ENCODE results near the gene DYRK1A. TPM values are rescaled to one million over a fixed set of nuclear protein-coding genes. Genes with fewer than 3 reads are reported as not detected.
A peak's percentile ranks its signal among the peaks of the same experiment; 100 is the strongest.

Gene DYRK1A
- polyA plus RNA-seq, 2 donors = 14.2 to 18.5 TPM

DNA sequence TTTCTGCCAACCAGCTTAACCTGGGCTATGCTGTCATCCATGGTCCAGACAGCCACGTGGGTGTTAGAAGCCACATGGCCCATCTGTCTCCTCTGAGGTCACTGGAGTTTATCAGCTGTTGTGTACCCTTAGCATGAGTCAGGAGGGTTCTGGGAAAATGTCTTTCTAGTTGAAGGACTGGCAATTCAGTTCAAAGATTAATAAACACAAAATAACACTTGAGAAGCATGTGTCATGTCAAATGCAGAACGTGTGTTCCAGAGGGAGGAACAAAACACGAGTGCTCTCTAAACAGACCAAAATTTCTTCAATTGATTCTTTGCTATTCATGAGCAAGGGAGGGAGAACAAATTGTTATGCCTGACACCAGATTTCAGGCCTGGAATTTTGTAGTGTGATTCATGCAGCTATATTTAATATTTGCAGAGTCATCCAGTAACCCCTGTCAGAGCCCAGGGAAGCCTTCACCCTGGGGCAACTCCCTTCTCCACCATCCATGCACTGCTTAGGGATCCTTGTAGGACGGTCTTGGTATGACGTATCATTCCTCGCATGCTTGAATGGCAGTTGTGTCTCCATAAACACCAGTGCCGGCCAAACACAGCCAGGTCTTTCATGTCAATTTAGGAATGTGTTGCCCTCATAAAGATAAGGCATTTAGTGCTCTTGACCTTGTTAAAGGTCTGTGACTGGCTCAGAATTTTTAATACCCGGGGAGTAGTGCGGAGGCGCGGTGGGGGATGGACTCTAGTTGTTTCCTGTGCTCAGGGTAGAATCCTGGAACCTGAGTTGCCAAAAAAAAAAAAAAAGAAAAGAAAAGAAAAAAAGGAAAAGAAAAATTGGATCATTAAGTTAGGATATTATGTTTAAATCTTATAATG lies 27.7 kb upstream of the DYRK1A start:
- Histone ChIP-seq H3K4me3 (ENCODE audit: low read depth in 1 of 2, low read length in 2 of 2) (no peak overlapping the region), H3K4me1 (ENCODE audit: control insufficient read depth in 2 of 2, insufficient read depth in 2 of 2, low read length in 1 of 2) (peaks cover 0 to 2% of the 10 kb centered on the region in 2 donors), H3K9me3 (ENCODE audit: control insufficient read depth in 2 of 2, insufficient read depth in 1 of 2, low read depth in 1 of 2, low read length in 1 of 2) (no peaks in the 10 kb centered on the region), H3K27ac (ENCODE audit: low read depth in 2 of 2, low read length in 1 of 2) (peak overlapping the region; percentile 40 to 63), H3K36me3 (ENCODE audit: control insufficient read depth in 2 of 2, insufficient read depth in 2 of 2, low read length in 1 of 2) (no peaks in the 10 kb centered on the region), H3K27me3 (ENCODE audit: control insufficient read depth in 1 of 2, insufficient read depth in 2 of 2, low read length in 2 of 2) (no peaks in the 10 kb centered on the region)
- WGBS, 2 donors = 44 to 49% methylated on average over 11 of the region's 11 CpGs

DNA sequence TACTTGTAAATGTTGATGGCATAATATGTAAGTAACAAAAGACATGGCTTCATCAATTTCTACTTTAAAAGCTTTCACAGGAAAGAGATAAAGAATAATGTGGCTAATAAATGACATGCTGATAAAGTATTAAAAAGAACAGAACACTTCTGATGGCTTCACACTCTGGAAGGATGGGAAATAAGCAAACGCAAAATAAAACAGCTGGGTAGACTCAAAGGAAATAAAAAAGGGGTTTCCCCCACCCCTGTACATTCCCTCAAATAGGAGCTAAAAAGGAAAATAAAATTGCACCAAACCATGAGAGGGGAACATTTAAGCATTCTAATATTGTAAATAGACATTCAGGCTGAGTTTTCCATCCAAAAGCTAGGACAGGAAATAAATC lies 27.0 kb upstream of the DYRK1A start:
- Histone ChIP-seq H3K4me1 (ENCODE audit: control insufficient read depth in 2 of 2, insufficient read depth in 2 of 2, low read length in 1 of 2) (peaks cover 0 to 2% of the 10 kb centered on the region in 2 donors), H3K27me3 (ENCODE audit: control insufficient read depth in 1 of 2, insufficient read depth in 2 of 2, low read length in 2 of 2) (no peaks in the 10 kb centered on the region), H3K36me3 (ENCODE audit: control insufficient read depth in 2 of 2, insufficient read depth in 2 of 2, low read length in 1 of 2) (no peaks in the 10 kb centered on the region), H3K27ac (ENCODE audit: low read depth in 2 of 2, low read length in 1 of 2) (no peak overlapping the region), H3K4me3 (ENCODE audit: low read depth in 1 of 2, low read length in 2 of 2) (no peak overlapping the region), H3K9me3 (ENCODE audit: control insufficient read depth in 2 of 2, insufficient read depth in 1 of 2, low read depth in 1 of 2, low read length in 1 of 2) (no peaks in the 10 kb centered on the region)
- 43 to 58% methylated on average over 1 of the region's 1 CpG for WGBS, 2 donors

DNA sequence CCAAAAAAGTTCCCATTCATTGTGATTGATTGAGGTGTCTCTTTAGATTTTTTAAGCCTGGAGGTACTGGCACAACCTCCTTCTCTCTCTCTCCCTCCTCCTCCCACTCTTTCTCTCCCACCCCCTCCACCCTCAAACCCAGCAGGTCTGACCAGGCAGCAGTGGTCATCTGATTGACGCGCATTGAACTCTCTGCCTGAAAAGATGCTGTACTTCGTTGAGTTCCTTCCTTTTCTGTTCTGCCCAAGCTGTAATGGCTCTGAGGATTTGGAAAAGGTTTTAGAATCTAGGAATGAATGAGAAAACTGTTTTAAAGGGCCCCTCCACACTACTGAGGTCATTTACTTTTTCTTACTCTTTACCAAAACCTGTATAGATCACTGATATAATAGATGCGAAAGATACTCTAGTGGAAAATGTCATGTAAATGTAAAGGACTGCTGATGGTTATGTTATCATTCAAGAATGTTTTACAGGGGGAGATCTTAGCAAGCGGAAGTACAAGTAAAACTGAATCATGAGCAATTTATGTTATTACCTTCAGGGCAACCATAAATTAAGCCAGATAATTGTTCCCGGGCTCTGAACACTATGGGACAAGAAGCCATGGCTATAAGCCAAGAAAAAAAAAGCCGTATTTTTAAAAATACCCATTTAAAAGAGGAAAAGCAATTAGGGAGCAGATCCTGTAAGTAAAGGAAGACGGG lies 25.2 kb upstream of the DYRK1A start:
- 46 to 56% methylated on average over 8 of the region's 8 CpGs for WGBS, 2 donors
- Histone ChIP-seq H3K27me3 (ENCODE audit: control insufficient read depth in 1 of 2, insufficient read depth in 2 of 2, low read length in 2 of 2) (no peaks in the 10 kb centered on the region), H3K9me3 (ENCODE audit: control insufficient read depth in 2 of 2, insufficient read depth in 1 of 2, low read depth in 1 of 2, low read length in 1 of 2) (no peaks in the 10 kb centered on the region), H3K4me3 (ENCODE audit: low read depth in 1 of 2, low read length in 2 of 2) (no peak overlapping the region), H3K4me1 (ENCODE audit: control insufficient read depth in 2 of 2, insufficient read depth in 2 of 2, low read length in 1 of 2) (peaks cover 0 to 2% of the 10 kb centered on the region in 2 donors), H3K36me3 (ENCODE audit: control insufficient read depth in 2 of 2, insufficient read depth in 2 of 2, low read length in 1 of 2) (no peaks in the 10 kb centered on the region), H3K27ac (ENCODE audit: low read depth in 2 of 2, low read length in 1 of 2) (no peak overlapping the region)

DNA sequence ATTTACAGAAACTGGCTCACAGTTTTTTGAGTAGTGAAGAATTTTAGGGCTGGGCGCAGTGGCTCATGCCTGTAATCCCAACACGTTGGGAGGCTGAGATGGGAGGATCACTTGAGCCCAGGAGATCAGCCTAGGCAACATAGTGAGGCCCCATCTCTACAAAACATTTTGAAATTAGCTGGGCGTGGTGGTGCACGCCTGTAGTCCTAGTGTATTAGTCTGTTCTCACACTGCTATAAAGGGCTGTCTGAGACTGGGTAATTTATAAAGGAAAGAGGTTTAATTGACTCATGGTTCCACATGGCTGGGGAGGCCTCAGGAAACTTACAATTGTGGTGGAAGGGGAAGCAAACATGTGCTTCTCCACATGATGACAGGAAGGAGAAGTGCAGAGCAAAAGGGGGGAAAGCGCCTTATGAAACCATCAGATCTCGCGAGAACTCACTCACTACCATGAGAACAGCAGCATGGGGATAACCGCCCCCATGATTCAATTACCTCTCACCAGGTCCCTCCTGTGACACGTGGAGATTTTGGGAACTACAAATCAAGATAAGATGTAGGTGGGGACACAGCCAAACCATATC lies 24.4 kb upstream of the DYRK1A start:
- no peak overlapping the region for H3K4me3 ChIP-seq (ENCODE audit: low read depth in 1 of 2, low read length in 2 of 2)
- no peaks in the 10 kb centered on the region for H3K9me3 ChIP-seq (ENCODE audit: control insufficient read depth in 2 of 2, insufficient read depth in 1 of 2, low read depth in 1 of 2, low read length in 1 of 2)
- no peaks in the 10 kb centered on the region for H3K27me3 ChIP-seq (ENCODE audit: control insufficient read depth in 1 of 2, insufficient read depth in 2 of 2, low read length in 2 of 2)
- peaks cover 0 to 2% of the 10 kb centered on the region in 2 donors for H3K4me1 ChIP-seq (ENCODE audit: control insufficient read depth in 2 of 2, insufficient read depth in 2 of 2, low read length in 1 of 2)
- WGBS, 2 donors = 77 to 81% methylated on average over 9 of the region's 9 CpGs
- H3K36me3 ChIP-seq (ENCODE audit: control insufficient read depth in 2 of 2, insufficient read depth in 2 of 2, low read length in 1 of 2) = no peaks in the 10 kb centered on the region
- H3K27ac ChIP-seq (ENCODE audit: low read depth in 2 of 2, low read length in 1 of 2) = no peak overlapping the region

DNA sequence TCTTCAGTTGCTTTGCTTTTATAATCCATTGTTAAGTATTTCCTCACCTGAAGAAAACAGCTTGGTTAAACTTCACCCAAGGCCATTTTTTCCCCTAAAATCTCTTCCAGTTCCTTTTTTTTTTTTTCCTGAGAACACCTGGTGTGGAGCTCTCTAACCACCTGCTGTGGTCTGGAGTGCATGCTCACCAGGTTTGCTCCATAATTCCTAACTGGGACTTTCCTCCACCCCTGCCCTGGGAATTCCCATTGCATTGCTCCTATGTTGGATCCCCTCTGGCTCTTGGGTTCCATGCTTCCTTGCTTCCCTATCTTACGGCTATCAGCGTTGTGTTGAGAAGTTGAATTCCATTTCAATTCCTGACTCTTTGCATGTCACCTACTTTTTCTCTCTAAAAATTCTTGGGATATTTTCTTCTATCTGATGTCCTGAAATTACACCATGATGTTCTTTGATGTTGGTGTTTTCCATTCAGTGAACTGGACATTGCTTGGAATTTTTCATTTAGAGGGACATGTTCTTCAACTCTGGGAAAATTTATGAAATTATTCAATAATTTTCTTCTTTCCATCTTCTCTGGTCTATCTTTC lies 19.6 kb upstream of the DYRK1A start:
- Histone ChIP-seq H3K27me3 (ENCODE audit: control insufficient read depth in 1 of 2, insufficient read depth in 2 of 2, low read length in 2 of 2) (no peaks in the 10 kb centered on the region), H3K9me3 (ENCODE audit: control insufficient read depth in 2 of 2, insufficient read depth in 1 of 2, low read depth in 1 of 2, low read length in 1 of 2) (no peaks in the 10 kb centered on the region), H3K4me3 (ENCODE audit: low read depth in 1 of 2, low read length in 2 of 2) (no peak overlapping the region), H3K4me1 (ENCODE audit: control insufficient read depth in 2 of 2, insufficient read depth in 2 of 2, low read length in 1 of 2) (no peaks in the 10 kb centered on the region), H3K27ac (ENCODE audit: low read depth in 2 of 2, low read length in 1 of 2) (no peak overlapping the region), H3K36me3 (ENCODE audit: control insufficient read depth in 2 of 2, insufficient read depth in 2 of 2, low read length in 1 of 2) (no peaks in the 10 kb centered on the region)
- WGBS, 2 donors = 88 to 96% methylated on average over 2 of the region's 2 CpGs

DNA sequence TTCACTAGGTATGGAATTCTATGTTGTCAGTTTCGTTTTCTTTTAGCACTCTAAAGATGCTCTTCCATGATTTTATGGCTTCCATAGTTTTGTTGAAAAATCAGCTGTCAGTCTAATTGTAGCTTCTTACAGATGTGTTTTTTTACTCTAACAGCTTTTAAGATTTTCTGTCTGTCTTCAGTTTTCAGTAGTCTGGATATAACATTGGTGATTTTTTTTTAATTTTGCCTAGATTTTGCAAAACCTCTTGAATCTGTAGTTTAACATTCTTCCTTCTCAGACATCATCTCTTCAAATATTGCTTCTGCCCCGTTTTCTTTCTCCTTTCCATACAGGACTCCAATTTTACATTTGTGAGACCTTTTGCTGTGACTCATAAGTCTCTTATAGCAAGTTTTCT lies 17.9 kb upstream of the DYRK1A start:
- 68 to 73% methylated on average over 2 of the region's 2 CpGs for WGBS, 2 donors
- H3K4me1 ChIP-seq (ENCODE audit: control insufficient read depth in 2 of 2, insufficient read depth in 2 of 2, low read length in 1 of 2) = no peaks in the 10 kb centered on the region
- no peak overlapping the region for H3K4me3 ChIP-seq (ENCODE audit: low read depth in 1 of 2, low read length in 2 of 2)
- no peaks in the 10 kb centered on the region for H3K9me3 ChIP-seq (ENCODE audit: control insufficient read depth in 2 of 2, insufficient read depth in 1 of 2, low read depth in 1 of 2, low read length in 1 of 2)
- no peaks in the 10 kb centered on the region for H3K36me3 ChIP-seq (ENCODE audit: control insufficient read depth in 2 of 2, insufficient read depth in 2 of 2, low read length in 1 of 2)
- no peaks in the 10 kb centered on the region for H3K27me3 ChIP-seq (ENCODE audit: control insufficient read depth in 1 of 2, insufficient read depth in 2 of 2, low read length in 2 of 2)
- no peak overlapping the region for H3K27ac ChIP-seq (ENCODE audit: low read depth in 2 of 2, low read length in 1 of 2)

DNA sequence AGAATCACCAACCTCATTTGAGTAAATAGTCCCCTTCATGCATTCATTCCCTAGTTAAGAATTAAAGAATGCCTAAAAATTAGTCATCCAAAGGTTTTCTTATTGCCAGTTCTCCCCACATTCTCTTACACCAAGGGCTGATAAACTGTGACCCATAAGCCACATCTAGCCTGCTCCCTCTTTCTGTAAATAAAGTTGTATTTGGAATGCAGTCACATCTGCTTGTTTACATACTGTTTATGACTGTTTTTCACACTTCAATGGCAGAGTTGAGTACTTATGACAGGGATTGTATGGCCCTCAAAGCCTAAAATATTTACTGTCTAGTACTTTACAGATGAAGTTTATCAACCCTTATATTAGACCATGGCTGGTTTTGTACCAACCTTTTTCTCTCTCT lies 16.1 kb upstream of the DYRK1A start:
- no peaks in the 10 kb centered on the region for H3K9me3 ChIP-seq (ENCODE audit: control insufficient read depth in 2 of 2, insufficient read depth in 1 of 2, low read depth in 1 of 2, low read length in 1 of 2)
- no peak overlapping the region for H3K4me3 ChIP-seq (ENCODE audit: low read depth in 1 of 2, low read length in 2 of 2)
- peak overlapping the region in 1 of 2 donors; percentile 67 for H3K27ac ChIP-seq (ENCODE audit: low read depth in 2 of 2, low read length in 1 of 2)
- no peaks in the 10 kb centered on the region for H3K4me1 ChIP-seq (ENCODE audit: control insufficient read depth in 2 of 2, insufficient read depth in 2 of 2, low read length in 1 of 2)
- H3K27me3 ChIP-seq (ENCODE audit: control insufficient read depth in 1 of 2, insufficient read depth in 2 of 2, low read length in 2 of 2) = no peaks in the 10 kb centered on the region
- no peaks in the 10 kb centered on the region for H3K36me3 ChIP-seq (ENCODE audit: control insufficient read depth in 2 of 2, insufficient read depth in 2 of 2, low read length in 1 of 2)

DNA sequence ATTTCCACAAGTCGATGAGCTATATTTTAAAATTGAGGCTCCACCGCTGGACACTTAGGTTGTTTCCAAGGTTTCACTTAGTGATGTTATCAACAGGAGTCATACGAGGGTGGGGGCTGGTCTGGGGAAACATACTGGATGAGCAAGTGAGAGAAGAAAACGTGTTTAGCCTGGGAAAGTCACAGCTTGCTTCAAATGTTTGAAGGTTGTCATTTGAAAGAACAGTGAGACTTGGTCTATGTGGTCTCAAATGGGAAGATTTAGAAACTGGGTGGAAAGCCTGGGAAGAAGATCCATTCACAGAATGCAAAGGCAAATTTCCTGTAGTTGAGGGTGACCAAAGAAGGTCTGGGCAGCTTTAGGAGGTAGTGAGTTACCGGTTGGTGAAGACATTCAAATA lies 9.9 kb upstream of the DYRK1A start:
- no peak overlapping the region for H3K27ac ChIP-seq (ENCODE audit: low read depth in 2 of 2, low read length in 1 of 2)
- no peak overlapping the region for H3K4me3 ChIP-seq (ENCODE audit: low read depth in 1 of 2, low read length in 2 of 2)
- WGBS, 2 donors = 73 to 80% methylated on average over 5 of the region's 5 CpGs
- no peaks in the 10 kb centered on the region for H3K4me1 ChIP-seq (ENCODE audit: control insufficient read depth in 2 of 2, insufficient read depth in 2 of 2, low read length in 1 of 2)
- H3K36me3 ChIP-seq (ENCODE audit: control insufficient read depth in 2 of 2, insufficient read depth in 2 of 2, low read length in 1 of 2) = no peaks in the 10 kb centered on the region
- no peaks in the 10 kb centered on the region for H3K27me3 ChIP-seq (ENCODE audit: control insufficient read depth in 1 of 2, insufficient read depth in 2 of 2, low read length in 2 of 2)
- no peaks in the 10 kb centered on the region for H3K9me3 ChIP-seq (ENCODE audit: control insufficient read depth in 2 of 2, insufficient read depth in 1 of 2, low read depth in 1 of 2, low read length in 1 of 2)

DNA sequence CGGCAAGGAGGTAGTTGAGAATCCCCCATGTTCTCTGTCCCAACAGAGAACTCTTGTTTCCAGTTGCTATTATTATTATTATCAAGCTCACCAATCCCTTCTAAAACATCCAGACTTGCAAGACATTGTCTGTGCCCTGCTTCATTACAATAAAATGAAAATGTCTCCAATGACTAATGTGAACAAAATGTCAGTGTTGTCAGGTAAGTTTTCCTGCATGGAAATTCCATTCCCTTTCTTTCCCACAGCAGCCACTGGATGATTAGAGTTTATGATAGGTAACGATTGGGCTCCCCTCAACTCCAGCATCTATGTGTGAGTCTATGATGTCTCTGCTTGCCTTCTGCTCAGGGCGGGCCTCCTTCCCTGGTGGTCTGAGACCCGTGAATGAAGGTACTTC lies 8.9 kb upstream of the DYRK1A start:
- H3K27me3 ChIP-seq (ENCODE audit: control insufficient read depth in 1 of 2, insufficient read depth in 2 of 2, low read length in 2 of 2) = no peaks in the 10 kb centered on the region
- H3K4me1 ChIP-seq (ENCODE audit: control insufficient read depth in 2 of 2, insufficient read depth in 2 of 2, low read length in 1 of 2) = no peaks in the 10 kb centered on the region
- no peak overlapping the region for H3K27ac ChIP-seq (ENCODE audit: low read depth in 2 of 2, low read length in 1 of 2)
- 65 to 67% methylated on average over 4 of the region's 4 CpGs for WGBS, 2 donors
- no peak overlapping the region for H3K4me3 ChIP-seq (ENCODE audit: low read depth in 1 of 2, low read length in 2 of 2)
- no peaks in the 10 kb centered on the region for H3K9me3 ChIP-seq (ENCODE audit: control insufficient read depth in 2 of 2, insufficient read depth in 1 of 2, low read depth in 1 of 2, low read length in 1 of 2)
- no peaks in the 10 kb centered on the region for H3K36me3 ChIP-seq (ENCODE audit: control insufficient read depth in 2 of 2, insufficient read depth in 2 of 2, low read length in 1 of 2)

Data from esophagus (tissue), 2 donors.